Adrenal gland (tissue), 5 donors: ENCODE results near the gene SMIM35.

Experiments used
- POLR2A ChIP-seq, 2 donors: fragments of 450-650 bp; IDR thresholded peaks; one replicate each; pipeline ENCODE4 v1.6.1; 2017; ENCODE audit warnings: antibody characterized with exemption in 2 of 2, mild to moderate bottlenecking in 2 of 2, moderate library complexity in 1 of 2
- TF ChIP-seq, protein P1 (sequence below), 6 experiments: fragments of 450-650 bp in 4 of 6; fragments of 200-600 bp in 2 of 6; sonication (generic) in 1 of 6; IDR thresholded peaks; 1 replicate in 5 of 6; 2 replicates in 1 of 6; pipeline versions ENCODE4 v1.5.1 to v1.8.0; 2016 to 2021; ENCODE audit warnings: antibody characterized with exemption in 6 of 6, mild to moderate bottlenecking in 2 of 6, moderate library complexity in 1 of 6
- donor health status: DM: no; HTN: no; CAD: no.

DNA sequence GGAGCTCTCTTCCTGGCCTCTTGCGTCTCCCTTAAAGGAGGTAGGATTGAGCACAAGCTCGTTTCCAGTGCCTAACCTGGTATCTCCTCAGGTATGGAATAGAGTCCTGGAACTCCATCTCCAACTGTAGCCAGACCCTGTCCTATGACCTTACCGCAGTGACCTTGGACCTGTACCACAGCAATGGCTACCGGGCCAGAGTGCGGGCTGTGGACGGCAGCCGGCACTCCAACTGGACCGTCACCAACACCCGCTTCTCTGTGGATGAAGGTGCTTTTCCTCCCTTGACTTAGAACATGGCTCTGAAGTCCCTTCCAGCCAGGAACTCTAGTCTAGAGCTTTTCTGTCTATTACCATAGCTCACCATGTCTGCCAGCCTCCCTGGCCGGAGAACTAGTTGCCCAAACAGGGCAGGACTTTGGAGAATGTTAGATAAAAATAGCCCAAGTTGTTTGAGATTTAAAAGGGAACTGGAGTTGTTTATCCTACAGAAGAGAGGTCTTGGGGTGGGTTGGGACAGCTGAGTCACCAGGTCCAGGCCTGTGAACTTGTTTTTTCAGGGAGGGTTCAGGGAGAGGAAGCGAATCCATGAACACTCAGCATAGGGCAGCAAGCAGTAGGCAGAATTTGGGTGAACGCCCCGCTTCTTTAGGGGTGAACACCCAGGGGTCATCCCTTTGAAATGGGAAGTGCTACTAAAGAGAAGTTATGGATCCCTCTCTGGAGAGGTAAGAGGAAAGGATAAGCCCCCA is 97.2 kb downstream of the SMIM35 start:
- TF ChIP-seq, protein P1, sequence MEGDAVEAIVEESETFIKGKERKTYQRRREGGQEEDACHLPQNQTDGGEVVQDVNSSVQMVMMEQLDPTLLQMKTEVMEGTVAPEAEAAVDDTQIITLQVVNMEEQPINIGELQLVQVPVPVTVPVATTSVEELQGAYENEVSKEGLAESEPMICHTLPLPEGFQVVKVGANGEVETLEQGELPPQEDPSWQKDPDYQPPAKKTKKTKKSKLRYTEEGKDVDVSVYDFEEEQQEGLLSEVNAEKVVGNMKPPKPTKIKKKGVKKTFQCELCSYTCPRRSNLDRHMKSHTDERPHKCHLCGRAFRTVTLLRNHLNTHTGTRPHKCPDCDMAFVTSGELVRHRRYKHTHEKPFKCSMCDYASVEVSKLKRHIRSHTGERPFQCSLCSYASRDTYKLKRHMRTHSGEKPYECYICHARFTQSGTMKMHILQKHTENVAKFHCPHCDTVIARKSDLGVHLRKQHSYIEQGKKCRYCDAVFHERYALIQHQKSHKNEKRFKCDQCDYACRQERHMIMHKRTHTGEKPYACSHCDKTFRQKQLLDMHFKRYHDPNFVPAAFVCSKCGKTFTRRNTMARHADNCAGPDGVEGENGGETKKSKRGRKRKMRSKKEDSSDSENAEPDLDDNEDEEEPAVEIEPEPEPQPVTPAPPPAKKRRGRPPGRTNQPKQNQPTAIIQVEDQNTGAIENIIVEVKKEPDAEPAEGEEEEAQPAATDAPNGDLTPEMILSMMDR (IDR thresholded peaks at IDR 0.05): no peak
- TF ChIP-seq POLR2A (IDR thresholded peaks at IDR 0.05): no peak
